ENCODE results near the gene WDFY4.

GRCh38 chr10:48809261-48809660 lies 124.6 kb downstream of the WDFY4 start:
- TF ChIP-seq POLR2AphosphoS5 (IDR thresholded peaks at IDR 0.05; ENCODE audit: low read depth, low read length) (no peak), POLR2A (IDR thresholded peaks at IDR 0.05; ENCODE audit: low read depth, low read length) (no peak), TAF1 (IDR thresholded peaks at IDR 0.05; ENCODE audit: low read depth, low read length) (no peak), SPI1 (IDR thresholded peaks at IDR 0.05; ENCODE audit: low read depth, low read length) (no peak), POU2F2 (IDR thresholded peaks at IDR 0.05; ENCODE audit: low read depth, low read length) (no peak), PAX5 (IDR thresholded peaks at IDR 0.05; ENCODE audit: insufficient read depth, low read length, severe bottlenecking) (no peak)

Measured in GM12891 (cell line).